NB4 (cell line): ENCODE results near the gene CLK4.

Experiments used
- TF ChIP-seq, protein P1 (sequence below): IDR thresholded peaks from one replicate; pipeline ENCODE4 v1.5.1; 2012; ENCODE audit warnings: low read depth, low read length
- TF ChIP-seq, protein P2 (sequence below): IDR thresholded peaks from 2 replicates; pipeline ENCODE4 v1.6.1; 2011; ENCODE audit warnings: low read depth, low read length

DNA sequence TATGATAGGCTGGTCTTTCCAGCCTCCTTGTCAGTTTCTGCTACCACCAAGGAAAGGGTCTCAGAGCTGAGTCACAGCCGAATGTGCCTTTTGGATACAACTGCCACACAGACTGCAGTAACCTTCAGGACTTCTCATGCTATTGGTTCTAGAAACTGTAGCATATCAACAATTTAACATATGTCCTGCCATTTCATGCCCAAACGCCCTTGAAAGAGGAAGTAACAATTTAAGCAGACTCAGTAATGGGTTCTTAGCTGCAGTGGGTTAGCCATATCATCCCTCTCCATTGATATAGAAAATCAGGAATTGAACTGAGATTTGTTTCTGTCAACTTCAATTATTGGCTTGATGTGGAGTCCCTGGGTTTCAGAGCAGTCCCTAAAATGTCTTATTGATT, 4.1 kb upstream of the CLK4 start:
- TF ChIP-seq, protein P1, sequence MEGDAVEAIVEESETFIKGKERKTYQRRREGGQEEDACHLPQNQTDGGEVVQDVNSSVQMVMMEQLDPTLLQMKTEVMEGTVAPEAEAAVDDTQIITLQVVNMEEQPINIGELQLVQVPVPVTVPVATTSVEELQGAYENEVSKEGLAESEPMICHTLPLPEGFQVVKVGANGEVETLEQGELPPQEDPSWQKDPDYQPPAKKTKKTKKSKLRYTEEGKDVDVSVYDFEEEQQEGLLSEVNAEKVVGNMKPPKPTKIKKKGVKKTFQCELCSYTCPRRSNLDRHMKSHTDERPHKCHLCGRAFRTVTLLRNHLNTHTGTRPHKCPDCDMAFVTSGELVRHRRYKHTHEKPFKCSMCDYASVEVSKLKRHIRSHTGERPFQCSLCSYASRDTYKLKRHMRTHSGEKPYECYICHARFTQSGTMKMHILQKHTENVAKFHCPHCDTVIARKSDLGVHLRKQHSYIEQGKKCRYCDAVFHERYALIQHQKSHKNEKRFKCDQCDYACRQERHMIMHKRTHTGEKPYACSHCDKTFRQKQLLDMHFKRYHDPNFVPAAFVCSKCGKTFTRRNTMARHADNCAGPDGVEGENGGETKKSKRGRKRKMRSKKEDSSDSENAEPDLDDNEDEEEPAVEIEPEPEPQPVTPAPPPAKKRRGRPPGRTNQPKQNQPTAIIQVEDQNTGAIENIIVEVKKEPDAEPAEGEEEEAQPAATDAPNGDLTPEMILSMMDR = no peak
- TF ChIP-seq, protein P2, sequence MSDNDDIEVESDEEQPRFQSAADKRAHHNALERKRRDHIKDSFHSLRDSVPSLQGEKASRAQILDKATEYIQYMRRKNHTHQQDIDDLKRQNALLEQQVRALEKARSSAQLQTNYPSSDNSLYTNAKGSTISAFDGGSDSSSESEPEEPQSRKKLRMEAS = no peak
